ENCODE measurements around the gene SCAP.
"Not testable (repeated sequence)": the region's sequence is repeated elsewhere in the genome, so short reads cannot be mapped to it uniquely, and the experiment has no call there.

Gene SCAP

DNA sequence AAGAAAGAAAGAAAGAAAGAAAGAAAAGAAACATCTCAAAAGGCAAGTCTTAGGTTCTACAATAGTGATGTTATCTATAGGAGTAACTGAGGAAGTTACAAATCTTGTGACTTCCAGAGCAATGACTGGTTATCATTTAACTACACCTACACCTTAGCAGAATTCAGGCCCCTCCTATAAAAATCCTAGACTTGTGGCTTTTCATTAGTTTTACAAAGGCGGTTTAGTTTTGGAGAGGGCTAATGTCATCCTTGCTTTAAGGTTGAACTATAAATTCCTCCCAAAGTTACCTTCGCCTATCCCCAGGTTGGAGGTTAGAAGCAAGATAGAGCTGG, 4.1 kb upstream of the SCAP start:
- H3K4me3 ChIP-seq (ENCODE audit: low read depth, low read length) = no peak overlapping the region
- TF ChIP-seq, protein P1, sequence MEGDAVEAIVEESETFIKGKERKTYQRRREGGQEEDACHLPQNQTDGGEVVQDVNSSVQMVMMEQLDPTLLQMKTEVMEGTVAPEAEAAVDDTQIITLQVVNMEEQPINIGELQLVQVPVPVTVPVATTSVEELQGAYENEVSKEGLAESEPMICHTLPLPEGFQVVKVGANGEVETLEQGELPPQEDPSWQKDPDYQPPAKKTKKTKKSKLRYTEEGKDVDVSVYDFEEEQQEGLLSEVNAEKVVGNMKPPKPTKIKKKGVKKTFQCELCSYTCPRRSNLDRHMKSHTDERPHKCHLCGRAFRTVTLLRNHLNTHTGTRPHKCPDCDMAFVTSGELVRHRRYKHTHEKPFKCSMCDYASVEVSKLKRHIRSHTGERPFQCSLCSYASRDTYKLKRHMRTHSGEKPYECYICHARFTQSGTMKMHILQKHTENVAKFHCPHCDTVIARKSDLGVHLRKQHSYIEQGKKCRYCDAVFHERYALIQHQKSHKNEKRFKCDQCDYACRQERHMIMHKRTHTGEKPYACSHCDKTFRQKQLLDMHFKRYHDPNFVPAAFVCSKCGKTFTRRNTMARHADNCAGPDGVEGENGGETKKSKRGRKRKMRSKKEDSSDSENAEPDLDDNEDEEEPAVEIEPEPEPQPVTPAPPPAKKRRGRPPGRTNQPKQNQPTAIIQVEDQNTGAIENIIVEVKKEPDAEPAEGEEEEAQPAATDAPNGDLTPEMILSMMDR (IDR thresholded peaks at IDR 0.05; ENCODE audit: low read depth, low read length) = no peak

DNA sequence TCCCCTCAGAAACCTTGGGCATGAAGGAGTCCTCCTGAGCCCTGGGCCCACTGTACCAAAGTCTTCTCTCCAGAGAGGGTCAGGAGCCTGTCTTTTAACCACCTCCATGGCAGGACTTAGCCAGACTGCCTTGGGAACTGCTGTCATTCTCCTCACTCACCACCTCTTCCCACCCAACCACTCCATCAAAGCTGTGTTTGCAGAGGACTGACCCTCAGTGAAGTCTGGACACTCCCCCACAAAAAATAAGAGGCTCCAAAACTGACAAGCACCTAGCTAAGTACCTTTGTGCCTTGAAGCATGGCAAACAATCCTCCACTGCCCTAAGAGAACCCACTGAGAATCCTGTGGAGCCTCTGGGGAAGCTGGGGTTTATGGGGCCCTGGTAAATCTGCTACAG, 2.3 kb upstream of the SCAP start:
- H3K4me3 ChIP-seq (ENCODE audit: low read depth, low read length) = no peak overlapping the region
- TF ChIP-seq, protein P1 (IDR thresholded peaks at IDR 0.05; ENCODE audit: low read depth, low read length) = no peak

DNA sequence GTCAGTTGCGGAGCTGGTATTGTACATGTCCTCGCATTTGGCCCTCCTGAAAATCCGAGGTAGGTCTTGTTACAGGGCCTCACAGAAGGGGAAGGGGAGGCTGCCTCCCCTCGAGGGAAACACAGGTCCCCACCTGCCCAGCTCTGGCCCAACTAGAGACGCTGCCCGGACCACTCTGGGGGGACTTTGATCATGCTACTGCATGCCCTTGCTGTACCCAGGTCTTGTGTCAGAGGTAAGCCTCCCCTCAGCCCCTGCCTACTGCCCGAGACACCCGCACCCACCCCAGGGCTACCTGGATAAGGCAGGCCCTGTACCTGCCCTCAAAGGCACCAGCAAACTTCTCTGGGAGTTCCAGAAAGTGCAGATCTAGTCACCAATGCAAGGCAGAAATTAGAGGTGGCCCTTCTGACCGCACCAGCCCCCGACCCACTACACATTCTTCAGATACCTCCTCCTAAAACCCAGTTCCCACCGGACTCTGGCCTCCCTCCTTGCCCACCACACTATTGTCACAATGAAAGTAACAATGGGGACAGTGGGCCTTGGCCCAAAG, 981 bp upstream of the SCAP start:
- H3K4me3 ChIP-seq (ENCODE audit: low read depth, low read length) = peak overlapping the region; percentile 87; the same call in 1 of the 2 replicates
- TF ChIP-seq, protein P1 (IDR thresholded peaks at IDR 0.05; ENCODE audit: low read depth, low read length) = no peak

DNA sequence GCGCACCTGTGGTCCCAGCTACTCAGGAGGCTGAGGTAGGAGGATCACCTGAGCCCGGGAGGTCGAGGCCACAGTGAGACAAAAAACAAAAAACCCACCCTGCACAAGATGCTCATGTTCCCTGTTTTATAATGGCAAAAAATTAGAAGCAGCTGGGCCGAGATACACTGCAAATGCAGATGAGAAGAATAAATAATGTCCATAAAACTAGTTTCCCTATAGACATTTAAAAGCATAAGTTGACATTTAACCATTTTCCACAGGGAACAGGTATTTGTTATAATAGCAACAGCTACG, 537 bp upstream of the SCAP start:
- peak overlapping the region; percentile 87 for H3K4me3 ChIP-seq (ENCODE audit: low read depth, low read length)
- TF ChIP-seq, protein P1 (IDR thresholded peaks at IDR 0.05; ENCODE audit: low read depth, low read length) = no peak

DNA sequence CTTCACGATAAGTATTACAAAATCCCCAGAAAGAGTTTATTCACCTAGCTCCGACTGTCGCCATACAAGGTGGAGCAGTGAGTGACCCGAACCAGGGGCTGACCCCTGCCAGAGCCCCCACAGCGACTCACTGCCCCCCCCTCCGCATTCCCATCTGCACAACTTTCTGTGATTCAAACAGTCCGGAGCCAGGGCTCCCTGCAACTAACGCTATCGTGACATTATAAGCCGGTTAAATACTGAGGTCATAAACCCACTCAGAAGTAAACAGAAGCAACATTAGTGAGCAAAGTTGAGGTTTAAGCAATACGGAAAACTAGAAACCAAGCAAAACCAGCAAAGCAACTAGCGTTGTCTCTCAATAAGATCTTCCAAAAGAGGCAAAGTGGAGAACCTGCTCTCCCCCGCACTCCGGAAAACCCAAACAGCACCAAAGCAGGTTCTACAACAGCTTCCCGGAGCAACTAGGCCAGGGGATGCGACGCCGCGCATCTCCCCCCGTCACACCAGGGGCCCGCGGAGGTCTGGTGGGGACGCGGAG, 642 bp downstream of the SCAP start:
- H3K4me3 ChIP-seq (ENCODE audit: low read depth, low read length) = peak overlapping the region; percentile 87
- TF ChIP-seq, protein P1 (IDR thresholded peaks at IDR 0.05; ENCODE audit: low read depth, low read length) = no peak

DNA sequence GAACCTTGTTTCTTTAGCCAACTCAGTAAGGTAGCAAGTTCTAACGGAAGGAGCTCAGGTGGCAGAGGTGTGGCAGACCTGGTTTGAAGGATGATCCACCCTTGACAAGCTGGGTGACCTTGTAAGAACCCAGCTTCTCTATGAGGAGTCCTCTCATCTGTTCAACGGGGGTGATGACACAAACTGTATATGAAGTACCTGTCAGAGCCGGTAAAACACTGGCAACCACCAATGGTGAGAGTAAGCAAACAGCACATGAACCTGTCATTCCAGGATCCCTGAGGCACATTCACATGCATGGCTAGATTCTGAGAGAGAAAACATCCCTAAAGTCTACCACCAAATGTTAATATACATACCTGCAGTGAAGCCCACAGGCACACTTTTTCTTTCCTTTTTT, 2.4 kb downstream of the SCAP start:
- H3K4me3 ChIP-seq (ENCODE audit: low read depth, low read length) = no peak overlapping the region

DNA sequence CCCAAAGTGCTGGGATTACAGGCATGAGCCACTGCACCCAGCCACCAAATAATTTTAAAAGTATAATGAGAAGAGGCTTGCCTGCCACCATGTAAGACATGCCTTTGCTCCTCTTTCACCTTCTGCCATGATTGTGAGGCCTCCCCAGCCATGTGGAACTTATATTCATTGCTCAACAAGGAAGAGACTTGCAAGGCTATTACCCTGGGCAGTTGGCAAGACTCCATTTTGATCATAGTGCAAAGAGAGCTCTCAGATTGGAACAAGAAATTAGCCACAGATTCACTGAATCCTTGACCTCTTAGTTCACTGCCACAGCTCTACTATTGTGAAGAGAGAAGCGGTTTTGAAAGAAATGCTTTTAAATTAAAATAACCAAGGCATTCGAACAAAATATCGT, 6.1 kb downstream of the SCAP start:
- TF ChIP-seq, protein P1 (IDR thresholded peaks at IDR 0.05; ENCODE audit: low read depth, low read length) = no peak
- no peak overlapping the region for H3K4me3 ChIP-seq (ENCODE audit: low read depth, low read length)

More for the DNA sequence above, 2.4 kb downstream of the SCAP start:
- TF ChIP-seq, protein P1 (IDR thresholded peaks at IDR 0.05; ENCODE audit: low read depth, low read length) = no peak

DNA sequence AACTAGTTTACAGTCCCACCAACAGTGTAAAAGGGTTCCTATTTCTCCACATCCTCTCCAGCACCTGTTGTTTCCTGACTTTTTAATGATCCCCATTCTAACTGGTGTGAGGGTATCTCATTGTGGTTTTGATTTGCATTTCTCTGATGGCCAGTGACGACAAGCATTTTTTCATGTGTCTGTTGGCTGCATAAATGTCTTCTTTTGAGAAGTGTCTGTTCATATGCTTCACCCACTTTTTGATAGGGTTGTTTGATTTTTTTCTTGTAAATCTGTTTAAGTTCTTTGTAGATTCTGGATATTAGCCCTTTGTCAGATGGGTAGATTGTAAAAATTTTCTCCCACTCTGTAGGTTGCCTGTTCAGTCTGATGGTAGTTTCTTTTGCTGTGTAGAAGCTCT, 7.4 kb downstream of the SCAP start:
- H3K4me3 ChIP-seq (ENCODE audit: low read depth, low read length) = not testable (repeated sequence)
